Activated T-cell treated with anti-CD3 and anti-CD28 coated beads for 4 hours (primary cell): ENCODE data around the gene PHKG2.

Experiments used
- DNase-seq: peaks from one replicate; pipeline ENCODE4 v3.0.0-alpha.2; 2020

Gene PHKG2

GRCh38 chr16:30728899-30729672, 19.1 kb upstream of the PHKG2 start:
- no peak for DNase-seq

GRCh38 chr16:30731411-30731810, 16.8 kb upstream of the PHKG2 start:
- no peak for DNase-seq

- DNase-seq: no peak
Measured at GRCh38 chr16:30736995-30737793, 11.0 kb upstream of the PHKG2 start.

GRCh38 chr16:30737794-30738648, 10.2 kb upstream of the PHKG2 start:
- DNase-seq: no peak

- DNase-seq: no peak
Measured at GRCh38 chr16:30738984-30739951, 9.0 kb upstream of the PHKG2 start.

- no peak for DNase-seq
Measured at GRCh38 chr16:30740364-30741251, 7.6 kb upstream of the PHKG2 start.

- DNase-seq: no peak
Measured at GRCh38 chr16:30741461-30741914, 6.7 kb upstream of the PHKG2 start.

- no peak for DNase-seq
Measured at GRCh38 chr16:30743716-30744115, 4.5 kb upstream of the PHKG2 start.

- no peak for DNase-seq
Measured at GRCh38 chr16:30744183-30744582, 4.0 kb upstream of the PHKG2 start.

GRCh38 chr16:30745082-30745481, 3.1 kb upstream of the PHKG2 start:
- DNase-seq: no peak

- DNase-seq: no peak
Measured at GRCh38 chr16:30746638-30747175, 1.5 kb upstream of the PHKG2 start.

GRCh38 chr16:30747331-30747730, 894 bp upstream of the PHKG2 start:
- DNase-seq: no peak

- DNase-seq: no peak
Measured at GRCh38 chr16:30748634-30749445, 615 bp downstream of the PHKG2 start.

- DNase-seq: no peak
Measured at GRCh38 chr16:30750201-30750600, 2.0 kb downstream of the PHKG2 start.

- no peak for DNase-seq
Measured at GRCh38 chr16:30750876-30751465, 2.7 kb downstream of the PHKG2 start.

GRCh38 chr16:30753596-30753995, 5.4 kb downstream of the PHKG2 start:
- no peak for DNase-seq

- no peak for DNase-seq
Measured at GRCh38 chr16:30755955-30756780, 7.9 kb downstream of the PHKG2 start.

- DNase-seq: no peak
Measured at GRCh38 chr16:30756781-30757100, 8.5 kb downstream of the PHKG2 start.

GRCh38 chr16:30757316-30757715, 9.1 kb downstream of the PHKG2 start:
- DNase-seq: no peak
